Progenitor cell of endocrine pancreas (in vitro differentiated cells): Measurements from ENCODE around the gene CDCA8. TPM values are rescaled to one million over a fixed set of nuclear protein-coding genes. Genes with fewer than 3 reads are reported as not detected.

Experiments used
- DNase-seq: peaks from one replicate; pipeline ENCODE4 v3.0.0; 2021; ENCODE audit warnings: low spot score; ENCODE audit not compliant: unreplicated experiment
- H3K27ac Mint-ChIP-seq: 2 replicates; pipeline ENCODE4 v1.8.0; 2021; ENCODE audit warnings: mild to moderate bottlenecking, moderate library complexity, mixed read lengths
- H3K27me3 Mint-ChIP-seq: 2 replicates; pipeline ENCODE4 v1.8.0; 2021; ENCODE audit warnings: mixed read lengths
- H3K36me3 Mint-ChIP-seq: 2 replicates; pipeline ENCODE4 v1.8.0; 2022; ENCODE audit warnings: mixed read lengths; ENCODE audit not compliant: insufficient read depth
- H3K4me1 Mint-ChIP-seq: 2 replicates; pipeline ENCODE4 v1.8.0; 2021; ENCODE audit warnings: low read depth, mixed read lengths
- H3K4me3 Mint-ChIP-seq: 2 replicates; pipeline ENCODE4 v1.8.0; 2021; ENCODE audit warnings: low read depth, mild to moderate bottlenecking, moderate library complexity, mixed read lengths
- H3K9me3 Mint-ChIP-seq: 2 replicates; pipeline ENCODE4 v1.8.0; 2021; ENCODE audit warnings: low read depth, mixed read lengths
- CTCF ChIP-seq: fragments of 200-600 bp; sonication (generic); IDR thresholded peaks from one replicate; pipeline ENCODE4 v1.5.0; 2021; ENCODE audit warnings: antibody characterized with exemption, mild to moderate bottlenecking; ENCODE audit not compliant: unreplicated experiment
- total RNA-seq: library from RNA; stranded (reverse); gene quantifications from 2 replicates; pipeline ENCODE4 v1.2.1, GENCODE V29; 2021

The CDCA8 gene
- total RNA-seq, 1 donor from 2014 or later = 19.3 TPM

DNA sequence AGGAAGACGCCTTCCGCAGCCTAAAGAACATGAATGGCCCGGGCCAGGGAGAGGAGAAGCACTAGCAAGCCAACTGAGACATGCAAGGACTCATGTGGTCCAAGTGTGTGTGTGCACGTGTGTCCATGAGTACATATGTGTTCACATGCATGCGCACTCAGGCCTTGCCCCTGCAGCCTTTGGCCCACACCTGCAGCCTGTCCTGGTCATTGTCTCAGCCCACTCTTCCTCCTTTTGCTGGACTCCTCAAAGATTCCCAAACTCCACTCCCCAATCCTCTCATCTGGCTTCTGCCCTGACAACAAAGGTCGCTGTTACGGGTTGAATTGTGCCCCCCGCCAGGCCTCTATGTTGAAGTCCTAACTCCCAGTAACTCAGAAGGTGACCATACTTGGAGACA is 21.9 kb downstream of the CDCA8 start:
- TF ChIP-seq CTCF = no peak
- H3K4me1 Mint-ChIP-seq = no peaks in the 10 kb centered on the region
- DNase-seq = no peak
- no peaks in the 10 kb centered on the region for H3K9me3 Mint-ChIP-seq
- H3K27me3 Mint-ChIP-seq = peaks cover 4% of the 10 kb centered on the region
- H3K27ac Mint-ChIP-seq = no peak overlapping the region
- H3K36me3 Mint-ChIP-seq = no peaks in the 10 kb centered on the region
- H3K4me3 Mint-ChIP-seq = no peak overlapping the region

DNA sequence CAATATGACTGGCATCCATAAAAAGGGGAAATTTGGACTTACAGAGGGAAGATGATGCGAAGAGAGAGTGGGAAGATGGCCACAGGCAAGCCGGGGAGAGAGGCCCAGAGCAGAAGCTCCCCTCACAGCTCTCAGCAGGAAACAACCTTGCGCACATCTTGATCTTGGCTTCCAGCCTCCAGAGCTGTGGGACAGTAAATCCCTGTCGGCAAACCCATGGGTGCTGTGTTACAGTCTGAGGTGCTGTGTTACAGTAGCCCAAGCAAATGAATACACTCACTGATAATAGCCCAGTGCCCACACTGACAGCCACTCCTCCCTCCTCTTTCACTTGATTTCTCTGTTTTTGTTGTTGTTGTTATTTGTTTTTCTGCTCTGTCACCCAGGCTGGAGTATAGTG is 22.4 kb downstream of the CDCA8 start:
- H3K27ac Mint-ChIP-seq = no peak overlapping the region
- no peaks in the 10 kb centered on the region for H3K4me1 Mint-ChIP-seq
- TF ChIP-seq CTCF = no peak
- H3K36me3 Mint-ChIP-seq = no peaks in the 10 kb centered on the region
- H3K27me3 Mint-ChIP-seq = peaks cover 4% of the 10 kb centered on the region
- DNase-seq = no peak
- H3K9me3 Mint-ChIP-seq = no peaks in the 10 kb centered on the region
- H3K4me3 Mint-ChIP-seq = no peak overlapping the region

DNA sequence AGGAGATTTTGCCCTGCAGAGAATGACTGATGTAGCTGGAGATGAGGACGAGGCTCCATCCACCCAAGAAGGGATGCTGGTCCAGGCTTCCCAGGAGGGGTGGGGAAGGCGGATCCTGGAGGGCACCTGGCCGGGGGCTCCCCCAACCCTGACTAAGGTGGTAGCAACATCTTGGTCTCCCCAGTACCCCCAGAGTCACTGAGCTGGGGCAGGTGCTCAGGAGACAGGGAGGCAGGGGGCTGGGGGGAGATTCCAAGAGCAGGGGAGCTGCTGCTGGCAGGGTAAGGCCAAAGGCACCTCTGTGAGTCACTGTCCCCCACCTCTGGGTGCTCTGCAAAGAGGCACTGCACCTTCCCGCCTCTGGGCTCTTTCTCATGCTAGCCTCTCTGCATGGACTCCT is 24.0 kb downstream of the CDCA8 start:
- H3K27ac Mint-ChIP-seq = no peak overlapping the region
- H3K9me3 Mint-ChIP-seq = no peaks in the 10 kb centered on the region
- no peak for TF ChIP-seq CTCF
- DNase-seq = no peak
- no peak overlapping the region for H3K4me3 Mint-ChIP-seq
- H3K4me1 Mint-ChIP-seq = no peaks in the 10 kb centered on the region
- no peaks in the 10 kb centered on the region for H3K36me3 Mint-ChIP-seq
- peaks cover 4% of the 10 kb centered on the region for H3K27me3 Mint-ChIP-seq

- H3K36me3 Mint-ChIP-seq = no peaks in the 10 kb centered on the region
- no peak for DNase-seq
- peaks cover 4% of the 10 kb centered on the region for H3K27me3 Mint-ChIP-seq
- no peaks in the 10 kb centered on the region for H3K9me3 Mint-ChIP-seq
- no peak overlapping the region for H3K27ac Mint-ChIP-seq
- H3K4me1 Mint-ChIP-seq = no peaks in the 10 kb centered on the region
- no peak overlapping the region for H3K4me3 Mint-ChIP-seq
- TF ChIP-seq CTCF = no peak
These were observed 25.3 kb downstream of the CDCA8 start for GRCh38 chr1:37717631-37718030.

- Mint-ChIP-seq H3K27ac (no peak overlapping the region), H3K27me3 (peaks cover 4% of the 10 kb centered on the region), H3K4me3 (no peak overlapping the region), H3K9me3 (no peaks in the 10 kb centered on the region), H3K36me3 (no peaks in the 10 kb centered on the region), H3K4me1 (no peaks in the 10 kb centered on the region)
- TF ChIP-seq CTCF = no peak
- no peak for DNase-seq
These were observed 26.0 kb downstream of the CDCA8 start for GRCh38 chr1:37718181-37718900.
